Activated CD4-positive, alpha-beta T cell treated with anti-CD3 and anti-CD28 coated beads, Interleukin-2, amount 50 U/mL, for 1 hour (primary cell): Measurements from ENCODE around the gene ITK.
"Not testable (repeated sequence)": the region's sequence is repeated elsewhere in the genome, so short reads cannot be mapped to it uniquely, and the experiment has no call there.

ENCODE experiments used
- DNase-seq: peaks from one replicate; pipeline ENCODE4 v3.0.0-alpha.2; 2020

Gene ITK

GRCh38 chr5:157168286-157168685 is 12.4 kb upstream of the ITK start:
- DNase-seq: no peak

GRCh38 chr5:157172403-157172802 is 8.2 kb upstream of the ITK start:
- peak; percentile 65 for DNase-seq

- no peak for DNase-seq
Measured at GRCh38 chr5:157175071-157175612, 5.5 kb upstream of the ITK start.

GRCh38 chr5:157177953-157178352 is 2.7 kb upstream of the ITK start:
- DNase-seq: no peak

GRCh38 chr5:157178966-157179365 is 1.7 kb upstream of the ITK start:
- DNase-seq: no peak

- DNase-seq: no peak
Measured at GRCh38 chr5:157182143-157182757, 1.6 kb downstream of the ITK start.

GRCh38 chr5:157184117-157184670 is 3.6 kb downstream of the ITK start:
- no peak for DNase-seq

- DNase-seq: not testable (repeated sequence)
Measured at GRCh38 chr5:157185122-157185521, 4.5 kb downstream of the ITK start.

- no peak for DNase-seq
Measured at GRCh38 chr5:157186309-157187045, 5.8 kb downstream of the ITK start.

- no peak for DNase-seq
Measured at GRCh38 chr5:157187046-157187754, 6.6 kb downstream of the ITK start.

GRCh38 chr5:157188270-157188669 is 7.6 kb downstream of the ITK start:
- no peak for DNase-seq

- DNase-seq: no peak
Measured at GRCh38 chr5:157189223-157189622, 8.6 kb downstream of the ITK start.

- DNase-seq: no peak
Measured at GRCh38 chr5:157193699-157194424, 13.2 kb downstream of the ITK start.

GRCh38 chr5:157196045-157196444 is 15.4 kb downstream of the ITK start:
- no peak for DNase-seq

GRCh38 chr5:157197086-157197485 is 16.4 kb downstream of the ITK start:
- no peak for DNase-seq

GRCh38 chr5:157198277-157198986 is 17.8 kb downstream of the ITK start:
- DNase-seq: peak; percentile 65

GRCh38 chr5:157201857-157202256 is 21.2 kb downstream of the ITK start:
- no peak for DNase-seq

- no peak for DNase-seq
Measured at GRCh38 chr5:157203417-157203816, 22.8 kb downstream of the ITK start.

GRCh38 chr5:157204765-157205164 is 24.1 kb downstream of the ITK start:
- DNase-seq: no peak

- no peak for DNase-seq
Measured at GRCh38 chr5:157205708-157206107, 25.1 kb downstream of the ITK start.

- not testable (repeated sequence) for DNase-seq
Measured at GRCh38 chr5:157210652-157211051, 30.0 kb downstream of the ITK start.

- DNase-seq: no peak
Measured at GRCh38 chr5:157212307-157212706, 31.7 kb downstream of the ITK start.
